Prostate gland (tissue), 2 donors: ENCODE data around the gene DENR. TPM values are rescaled to one million over a fixed set of nuclear protein-coding genes. Genes with fewer than 3 reads are reported as not detected.

Source experiments
- DNase-seq: peaks from one replicate; pipeline ENCODE4 v3.0.0-alpha.2; 2019; ENCODE audit warnings: low spot score
- H3K27ac ChIP-seq, 2 donors: fragments of 200-600 bp; sonication (generic); 2 replicates each; pipeline ENCODE4 v1.5.1; 2017 to 2019
- H3K27me3 ChIP-seq: fragments of 200-600 bp; sonication (generic); replicated peaks from 2 replicates; pipeline ENCODE4 v1.5.1; 2019; ENCODE audit not compliant: insufficient read depth
- H3K36me3 ChIP-seq, 2 donors: fragments of 200-600 bp; sonication (generic); 1 replicate in 1 of 2; 2 replicates in 1 of 2; pipeline versions ENCODE4 v1.5.1 to v1.8.1; 2017 to 2019
- H3K4me1 ChIP-seq: fragments of 200-600 bp; sonication (generic); replicated peaks from 2 replicates; pipeline ENCODE4 v1.5.1; 2019
- H3K4me3 ChIP-seq, 2 donors: fragments of 200-600 bp; sonication (generic); 2 replicates each; pipeline ENCODE4 v1.5.1; 2017 to 2019
- H3K9me3 ChIP-seq: fragments of 200-600 bp; sonication (generic); 2 replicates; pipeline ENCODE4 v1.5.1; 2017
- POLR2A ChIP-seq: fragments of 450-650 bp; IDR thresholded peaks from one replicate; pipeline ENCODE4 v1.6.1; 2016; ENCODE audit warnings: antibody characterized with exemption, mild to moderate bottlenecking
- POLR2AphosphoS5 ChIP-seq: sonication (generic); formaldehyde crosslinking; IDR thresholded peaks from one replicate; pipeline ENCODE4 v1.6.1; 2017; ENCODE audit warnings: antibody characterized with exemption
- WGBS: methylation state at CpG from one replicate; pipeline ENCODE4 v1.1.5; 2018; 5-methylcytosine and 5-hydroxymethylcytosine counted together
- intact Hi-C: fragments of 100-400 bp; cut with DNase I; formaldehyde crosslinking; loops from one replicate; pipeline ENCODE4 v1.14.2; 2022
- total RNA-seq, 2 donors: library from RNA; depleted of rRNA; stranded (reverse); fragments of >200 nt; gene quantifications; one replicate each; pipeline ENCODE4 v1.1.0, GENCODE V29; 2016
- TF ChIP-seq, protein P1 (sequence below), 4 experiments: fragments of 200-600 bp in 2 of 4; fragments of 450-650 bp in 2 of 4; sonication (generic) in 2 of 4; IDR thresholded peaks; 1 replicate in 3 of 4; 2 replicates in 1 of 4; pipeline ENCODE4 v1.5.1; 2016 to 2019; ENCODE audit warnings: antibody characterized with exemption in 4 of 4, mild to moderate bottlenecking in 2 of 4, moderate library complexity in 2 of 4

Gene DENR
- total RNA-seq, 2 donors from 2014 or later, result 20.4 to 32.8 TPM

DNA sequence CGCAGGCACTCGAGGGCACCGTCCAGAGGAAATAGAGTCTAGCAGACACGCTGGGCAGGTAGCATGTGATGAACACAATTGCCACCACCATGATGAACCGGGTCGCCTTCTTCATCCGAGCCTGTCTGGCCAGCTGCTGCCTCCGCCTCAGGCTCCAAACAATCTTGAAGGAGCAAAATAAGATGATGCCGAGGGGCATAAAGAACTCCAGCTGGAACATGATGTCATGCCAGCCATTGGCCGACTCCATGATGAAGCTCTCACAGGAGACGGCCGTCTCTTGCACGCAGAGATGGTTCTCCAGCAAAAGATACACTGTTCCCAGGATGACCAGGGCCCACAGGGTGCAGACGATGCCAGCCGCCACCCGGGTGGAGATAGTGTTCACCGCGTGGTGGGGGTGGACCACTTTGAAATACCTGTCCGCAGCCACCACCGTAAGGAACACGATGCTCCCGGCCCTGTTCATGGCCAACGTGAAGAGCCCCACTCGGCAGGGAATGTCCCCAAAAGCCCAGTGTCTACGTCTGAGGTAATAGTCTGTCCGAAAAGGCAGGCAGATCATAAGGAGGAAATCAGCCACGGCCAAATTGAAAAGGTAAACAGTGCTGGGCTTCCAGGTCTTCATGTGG is 22.9 kb upstream of the DENR start:
- 86% methylated on average over 27 of the region's 27 CpGs for WGBS
- H3K4me3 ChIP-seq, result peak overlapping the region in 1 of 2 donors; percentile 5
- no peak overlapping the region for H3K27ac ChIP-seq

DNA sequence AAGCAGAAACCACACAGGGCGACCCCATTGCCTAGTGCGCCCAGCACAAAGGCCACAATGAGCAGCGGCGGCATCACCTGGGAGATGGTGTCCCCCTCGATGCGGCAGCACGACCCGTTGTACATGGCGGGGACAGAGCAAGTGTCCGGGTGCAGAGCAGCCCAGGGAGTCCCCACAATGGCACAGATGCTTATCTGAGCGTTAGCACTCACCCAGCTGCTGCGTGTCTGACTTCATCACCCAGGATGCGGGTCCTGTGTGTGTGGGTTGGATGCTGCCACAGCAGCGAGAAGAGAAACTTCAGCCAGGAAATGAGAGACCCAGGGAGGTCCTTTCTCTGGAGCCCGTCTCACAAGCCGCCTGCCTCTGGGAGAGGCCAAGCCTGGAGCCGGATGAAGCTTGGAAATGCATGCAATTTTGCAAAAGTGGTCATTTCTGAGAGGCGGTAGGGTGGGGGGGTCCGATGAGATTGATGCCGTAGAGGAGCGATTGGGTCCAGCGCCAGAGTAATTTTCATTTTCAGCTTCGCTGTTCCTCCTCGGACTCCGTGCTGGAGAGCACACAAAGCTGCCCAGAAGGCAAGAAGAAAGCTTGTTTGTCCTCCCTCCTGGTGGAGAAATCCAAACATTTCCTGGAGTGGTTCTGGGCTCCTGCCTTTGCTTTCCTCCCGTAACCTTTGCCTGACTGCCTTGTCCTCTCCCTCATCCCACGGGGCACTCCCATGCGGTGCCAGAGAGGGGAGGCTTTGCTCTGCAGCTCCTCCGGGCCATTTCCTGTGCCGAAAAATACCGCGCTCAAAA is 22.2 kb upstream of the DENR start, which contains the start of gene HCAR1:
HCAR1 (minus strand) TSS at position 630 of the 800 bp plus-strand sequence; CDS start at position 125, 505 bp downstream.
- TF ChIP-seq, protein P1, sequence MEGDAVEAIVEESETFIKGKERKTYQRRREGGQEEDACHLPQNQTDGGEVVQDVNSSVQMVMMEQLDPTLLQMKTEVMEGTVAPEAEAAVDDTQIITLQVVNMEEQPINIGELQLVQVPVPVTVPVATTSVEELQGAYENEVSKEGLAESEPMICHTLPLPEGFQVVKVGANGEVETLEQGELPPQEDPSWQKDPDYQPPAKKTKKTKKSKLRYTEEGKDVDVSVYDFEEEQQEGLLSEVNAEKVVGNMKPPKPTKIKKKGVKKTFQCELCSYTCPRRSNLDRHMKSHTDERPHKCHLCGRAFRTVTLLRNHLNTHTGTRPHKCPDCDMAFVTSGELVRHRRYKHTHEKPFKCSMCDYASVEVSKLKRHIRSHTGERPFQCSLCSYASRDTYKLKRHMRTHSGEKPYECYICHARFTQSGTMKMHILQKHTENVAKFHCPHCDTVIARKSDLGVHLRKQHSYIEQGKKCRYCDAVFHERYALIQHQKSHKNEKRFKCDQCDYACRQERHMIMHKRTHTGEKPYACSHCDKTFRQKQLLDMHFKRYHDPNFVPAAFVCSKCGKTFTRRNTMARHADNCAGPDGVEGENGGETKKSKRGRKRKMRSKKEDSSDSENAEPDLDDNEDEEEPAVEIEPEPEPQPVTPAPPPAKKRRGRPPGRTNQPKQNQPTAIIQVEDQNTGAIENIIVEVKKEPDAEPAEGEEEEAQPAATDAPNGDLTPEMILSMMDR (IDR thresholded peaks at IDR 0.05), result no peak
- TF ChIP-seq POLR2AphosphoS5 (no peak), POLR2A (no peak)
- H3K4me1 ChIP-seq, result no peaks in the 10 kb centered on the region
- no peak for DNase-seq
- no peak within 1 kb of the TSS for H3K27ac ChIP-seq
- H3K27me3 ChIP-seq, result no peaks in the 10 kb centered on the region
- peak within 1 kb of the TSS in 1 of 2 donors; percentile 5 for H3K4me3 ChIP-seq
- intact Hi-C loops, result no loop called here
- no peaks in the 10 kb centered on the region for H3K9me3 ChIP-seq
- 59% methylated on average over 31 of the region's 32 CpGs for WGBS
- H3K36me3 ChIP-seq, result no peaks in the 10 kb centered on the region

More for the DNA sequence above, 22.9 kb upstream of the DENR start:
- Histone ChIP-seq H3K36me3 (no peaks in the 10 kb centered on the region), H3K4me1 (no peaks in the 10 kb centered on the region), H3K27me3 (no peaks in the 10 kb centered on the region), H3K9me3 (no peaks in the 10 kb centered on the region)
- TF ChIP-seq POLR2A (no peak), POLR2AphosphoS5 (no peak)
- TF ChIP-seq, protein P1 (IDR thresholded peaks at IDR 0.05), result no peak
- no peak for DNase-seq
- intact Hi-C loops, result no loop called here

DNA sequence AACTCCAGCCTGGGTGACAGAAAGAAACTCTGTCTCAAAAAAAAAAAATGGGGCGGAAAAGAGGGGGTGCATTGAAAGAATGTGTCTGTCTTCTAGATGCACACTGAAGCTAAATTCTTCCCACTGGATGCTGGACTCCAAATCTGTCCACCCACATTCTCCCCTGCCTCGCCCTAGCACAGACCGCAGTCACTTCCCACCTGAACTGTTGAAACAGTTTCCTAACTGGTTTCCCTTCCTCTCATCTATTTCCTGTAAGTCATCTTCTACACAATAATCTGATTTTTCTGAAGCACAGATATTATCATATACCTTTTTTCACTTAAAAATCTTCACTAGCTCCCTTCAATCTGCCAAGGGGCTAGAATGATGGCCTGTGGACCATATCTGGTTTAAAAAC is 20.5 kb upstream of the DENR start:
- Histone ChIP-seq H3K4me1 (no peaks in the 10 kb centered on the region), H3K36me3 (no peaks in the 10 kb centered on the region), H3K27ac (no peak overlapping the region), H3K27me3 (no peaks in the 10 kb centered on the region), H3K4me3 (no peak overlapping the region), H3K9me3 (no peaks in the 10 kb centered on the region)
- 86% methylated on average over 3 of the region's 3 CpGs for WGBS
- TF ChIP-seq POLR2AphosphoS5 (no peak), POLR2A (no peak)
- TF ChIP-seq, protein P1 (IDR thresholded peaks at IDR 0.05), result no peak
- intact Hi-C loops, result no loop called here
- no peak for DNase-seq

DNA sequence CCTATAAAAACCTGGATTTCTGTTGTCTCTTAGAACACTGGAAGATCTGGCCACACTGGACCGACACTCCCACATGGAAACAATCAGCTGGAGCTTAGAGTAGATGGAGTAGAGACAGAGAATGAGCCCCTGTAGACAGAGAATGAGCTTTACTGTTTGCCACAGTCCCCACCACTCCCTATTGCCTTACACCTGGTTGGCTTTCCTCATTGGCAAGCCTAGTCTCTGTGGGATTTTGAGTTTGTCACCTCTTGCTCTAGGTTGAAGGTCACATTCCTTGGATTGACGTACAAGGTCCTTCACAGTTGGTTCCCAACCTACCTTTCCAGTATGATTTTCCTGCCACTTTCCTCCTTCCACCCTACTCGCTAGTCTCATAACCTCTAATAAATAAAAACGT is 20.0 kb upstream of the DENR start:
- Histone ChIP-seq H3K4me1 (no peaks in the 10 kb centered on the region), H3K4me3 (no peak overlapping the region), H3K36me3 (no peaks in the 10 kb centered on the region), H3K9me3 (no peaks in the 10 kb centered on the region), H3K27ac (no peak overlapping the region), H3K27me3 (no peaks in the 10 kb centered on the region)
- 94% methylated on average over 4 of the region's 4 CpGs for WGBS
- no peak for DNase-seq
- intact Hi-C loops, result no loop called here
- TF ChIP-seq POLR2AphosphoS5 (no peak), POLR2A (no peak)
- TF ChIP-seq, protein P1 (IDR thresholded peaks at IDR 0.05), result no peak
